Gastroesophageal sphincter (tissue), 3 donors: ENCODE data around the gene CCHCR1.

ENCODE experiments used
- CTCF ChIP-seq, 4 experiments: fragments of 200-600 bp in 2 of 4; fragments of 450-650 bp in 2 of 4; sonication (generic) in 1 of 4; IDR thresholded peaks; one replicate each; pipeline ENCODE4 v1.5.1; 2017 to 2019; ENCODE audit warnings: antibody characterized with exemption in 4 of 4, mild to moderate bottlenecking in 2 of 4, moderate library complexity in 2 of 4
- EP300 ChIP-seq: sonication (generic); formaldehyde crosslinking; IDR thresholded peaks from one replicate; pipeline ENCODE4 v1.6.1; 2017; ENCODE audit warnings: antibody characterized with exemption, mild to moderate bottlenecking
- POLR2A ChIP-seq, 2 donors: fragments of 450-650 bp; IDR thresholded peaks; one replicate each; pipeline ENCODE4 v1.6.1; 2017; ENCODE audit warnings: antibody characterized with exemption in 2 of 2, mild to moderate bottlenecking in 2 of 2, moderate library complexity in 1 of 2
- POLR2AphosphoS5 ChIP-seq: sonication (generic); formaldehyde crosslinking; IDR thresholded peaks from one replicate; pipeline ENCODE4 v1.6.1; 2017; ENCODE audit warnings: antibody characterized with exemption

DNA sequence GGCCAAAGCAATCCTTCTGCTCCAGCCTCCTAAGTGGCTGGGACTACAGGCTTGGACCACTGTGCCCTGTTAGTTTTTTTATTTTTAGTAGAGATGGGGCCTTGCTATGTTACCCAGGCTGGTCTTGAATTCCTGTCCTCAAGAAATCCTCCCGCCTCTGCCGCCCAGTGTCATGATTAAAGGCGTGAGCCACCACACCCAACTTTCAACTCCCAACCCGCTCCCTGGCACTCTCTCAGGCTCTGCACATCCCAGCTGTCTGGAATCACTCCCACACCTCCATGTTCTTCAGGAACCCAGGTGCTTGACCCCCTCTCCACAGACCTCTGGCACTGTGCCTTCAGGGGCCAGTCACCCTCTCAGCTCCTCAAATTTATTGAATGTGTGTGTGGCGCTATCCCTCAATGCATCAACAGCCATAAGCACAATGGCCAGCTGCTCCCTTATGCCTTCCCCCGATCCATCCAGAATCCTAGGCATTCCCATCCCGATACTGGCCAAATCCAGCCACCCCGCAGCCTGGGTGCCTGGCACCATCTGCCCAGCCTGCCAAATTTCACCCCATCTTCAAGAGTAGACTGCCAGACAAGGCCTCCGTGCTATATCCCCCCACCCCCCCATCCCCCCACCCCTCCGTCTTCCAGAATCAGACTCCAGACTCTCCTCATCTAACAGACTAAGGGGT is 13.5 kb upstream of the CCHCR1 start:
- no peak for TF ChIP-seq CTCF (IDR thresholded peaks at IDR 0.05)
- no peak for TF ChIP-seq POLR2A (IDR thresholded peaks at IDR 0.05)
- no peak for TF ChIP-seq POLR2AphosphoS5
- no peak for TF ChIP-seq EP300
